Left lung (tissue), 10 donors: Measurements from ENCODE around the gene FGGY. TPM values are rescaled to one million over a fixed set of nuclear protein-coding genes. Genes with fewer than 3 reads are reported as not detected.

Experiments
- ATAC-seq: fragments of 200-7000 bp; cut with Tn5 transposase; one replicate; pipeline ENCODE4 v1.9.1; 2020; ENCODE audit warnings: moderate library complexity
- DNase-seq, 4 donors: peaks; one replicate each; pipeline ENCODE4 v3.0.0-alpha.2; 2013 to 2020
- H3K27ac ChIP-seq, 2 donors: fragments of 200-600 bp; sonication (generic) in 1 of 2; one replicate each; pipeline versions ENCODE4 v1.5.0 to v1.8.0; 2020 to 2021
- H3K27me3 ChIP-seq, 2 donors: fragments of 200-600 bp; sonication (generic) in 1 of 2; one replicate each; pipeline versions ENCODE4 v1.5.0 to v1.8.0; 2020 to 2021
- H3K36me3 ChIP-seq, 2 donors: fragments of 200-600 bp; sonication (generic) in 1 of 2; one replicate each; pipeline versions ENCODE4 v1.5.0 to v1.8.0; 2020 to 2021
- H3K4me1 ChIP-seq, 2 donors: fragments of 200-600 bp; one replicate each; pipeline ENCODE4 v1.8.0; 2021
- H3K4me3 ChIP-seq, 2 donors: fragments of 200-600 bp; sonication (generic) in 1 of 2; one replicate each; pipeline versions ENCODE4 v1.5.0 to v1.8.0; 2020 to 2021; ENCODE audit warnings: mild to moderate bottlenecking in 1 of 2
- H3K9me3 ChIP-seq, 2 donors: fragments of 200-600 bp; sonication (generic) in 1 of 2; one replicate each; pipeline versions ENCODE4 v1.5.0 to v1.8.0; 2020 to 2021
- intact Hi-C, 2 donors: fragments of 100-400 bp; cut with DNase I; formaldehyde crosslinking; loops; one replicate each; pipeline versions ENCODE4 v1.11.2 to v1.14.2; 2022
- polyA plus RNA-seq, 6 donors: library from polyadenylated mRNA; unstranded; fragments of 120-200 nt; gene quantifications; one replicate each; pipeline ENCODE4 v1.2.1, GENCODE V29; 2013; ENCODE audit not compliant: insufficient read length in 6 of 6
- total RNA-seq, 2 donors: library from RNA; stranded (reverse); fragmentation: NEBNext Ultra II Directional; extraction: Animal tissue kit (Norgen Biotek cat#: 25700); gene quantifications; one replicate each; pipeline ENCODE4 v1.2.1, GENCODE V29; 2021
- TF ChIP-seq, protein P1 (sequence below), 2 donors: fragments of 200-600 bp; sonication (generic) in 1 of 2; IDR thresholded peaks; one replicate each; pipeline versions ENCODE4 v1.5.0 to v1.8.0; 2021; ENCODE audit warnings: antibody characterized with exemption in 2 of 2
- donor health status: DM: no; HTN: yes; CAD: no.
- donor health status: DM: no; HTN: no; CAD: no.

FGGY gene
- total and polyA plus RNA-seq, 8 donors: 13.5 to 22.7 (median 18.4) TPM

DNA sequence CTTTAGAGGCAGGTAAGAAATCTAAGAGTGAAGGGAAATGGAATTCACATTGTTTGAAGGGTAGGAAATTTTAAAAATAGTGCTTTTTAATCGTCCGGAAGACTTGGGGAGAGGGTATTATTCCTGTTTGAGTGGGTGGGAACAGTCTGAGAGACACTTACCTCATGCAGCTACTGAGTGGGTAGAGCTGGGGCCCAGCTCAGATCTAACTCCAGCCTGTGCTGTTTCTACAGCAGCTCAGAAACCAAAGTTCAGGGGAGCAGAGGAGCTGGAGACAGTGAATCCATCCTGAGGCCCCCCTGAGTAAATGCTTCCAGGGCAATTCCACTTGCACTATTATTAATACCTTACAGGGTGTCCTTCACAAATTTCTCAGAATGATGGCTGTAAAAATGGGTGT is 63.8 kb downstream of the FGGY start:
- no peaks in the 10 kb centered on the region for H3K4me1 ChIP-seq
- no peak overlapping the region for H3K4me3 ChIP-seq
- no peak overlapping the region for H3K27ac ChIP-seq
- intact Hi-C loops: no loop called here
- ATAC-seq (no peak), DNase-seq (no peak)
- no peaks in the 10 kb centered on the region for H3K27me3 ChIP-seq
- TF ChIP-seq, protein P1, sequence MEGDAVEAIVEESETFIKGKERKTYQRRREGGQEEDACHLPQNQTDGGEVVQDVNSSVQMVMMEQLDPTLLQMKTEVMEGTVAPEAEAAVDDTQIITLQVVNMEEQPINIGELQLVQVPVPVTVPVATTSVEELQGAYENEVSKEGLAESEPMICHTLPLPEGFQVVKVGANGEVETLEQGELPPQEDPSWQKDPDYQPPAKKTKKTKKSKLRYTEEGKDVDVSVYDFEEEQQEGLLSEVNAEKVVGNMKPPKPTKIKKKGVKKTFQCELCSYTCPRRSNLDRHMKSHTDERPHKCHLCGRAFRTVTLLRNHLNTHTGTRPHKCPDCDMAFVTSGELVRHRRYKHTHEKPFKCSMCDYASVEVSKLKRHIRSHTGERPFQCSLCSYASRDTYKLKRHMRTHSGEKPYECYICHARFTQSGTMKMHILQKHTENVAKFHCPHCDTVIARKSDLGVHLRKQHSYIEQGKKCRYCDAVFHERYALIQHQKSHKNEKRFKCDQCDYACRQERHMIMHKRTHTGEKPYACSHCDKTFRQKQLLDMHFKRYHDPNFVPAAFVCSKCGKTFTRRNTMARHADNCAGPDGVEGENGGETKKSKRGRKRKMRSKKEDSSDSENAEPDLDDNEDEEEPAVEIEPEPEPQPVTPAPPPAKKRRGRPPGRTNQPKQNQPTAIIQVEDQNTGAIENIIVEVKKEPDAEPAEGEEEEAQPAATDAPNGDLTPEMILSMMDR (IDR thresholded peaks at IDR 0.05): no peak
- no peaks in the 10 kb centered on the region for H3K36me3 ChIP-seq
- no peaks in the 10 kb centered on the region for H3K9me3 ChIP-seq

DNA sequence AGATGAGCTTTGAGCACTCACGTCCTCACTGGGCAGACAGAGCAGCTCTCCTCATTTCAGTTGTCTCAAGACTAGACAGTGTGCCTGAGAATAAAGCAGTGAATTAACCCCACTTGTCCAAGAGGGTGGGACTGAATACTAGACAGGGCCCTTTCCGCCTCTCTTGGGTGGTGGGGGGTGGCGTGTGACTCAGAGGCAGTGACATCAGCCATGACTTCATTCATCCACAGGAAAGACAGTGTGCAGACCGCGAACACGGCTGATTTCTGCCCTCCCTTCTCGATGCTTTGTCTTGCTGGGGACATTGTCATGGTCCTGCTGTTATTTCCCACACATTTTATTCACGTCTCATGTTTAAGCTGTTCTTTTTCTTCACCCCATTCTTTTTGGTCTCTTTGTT is 64.9 kb downstream of the FGGY start:
- DNase-seq (no peak), ATAC-seq (no peak)
- intact Hi-C loops: no loop called here
- no peaks in the 10 kb centered on the region for H3K36me3 ChIP-seq
- H3K9me3 ChIP-seq: no peaks in the 10 kb centered on the region
- no peaks in the 10 kb centered on the region for H3K4me1 ChIP-seq
- no peak overlapping the region for H3K27ac ChIP-seq
- H3K4me3 ChIP-seq: no peak overlapping the region
- TF ChIP-seq, protein P1 (IDR thresholded peaks at IDR 0.05): no peak
- H3K27me3 ChIP-seq: no peaks in the 10 kb centered on the region

DNA sequence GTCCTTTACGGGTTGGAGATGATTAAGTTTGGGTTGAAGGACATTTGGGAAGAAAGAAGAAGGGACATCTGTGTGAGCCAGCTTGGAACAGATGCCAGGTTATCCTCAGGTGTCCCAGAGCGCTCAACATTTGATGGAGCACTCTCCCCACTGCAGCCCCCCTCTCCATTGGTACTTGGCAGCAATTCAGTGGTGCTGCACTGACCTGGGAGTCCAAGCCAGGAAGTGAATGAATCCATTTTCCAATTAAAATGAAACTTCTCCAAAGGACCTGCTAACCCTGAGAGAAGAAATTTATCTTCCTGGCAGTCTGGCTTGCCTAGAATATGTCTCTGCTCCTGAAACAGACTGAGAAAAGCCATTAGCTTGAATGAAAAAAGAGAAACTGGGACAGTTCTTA is 67.1 kb downstream of the FGGY start:
- H3K4me3 ChIP-seq: no peak overlapping the region
- TF ChIP-seq, protein P1 (IDR thresholded peaks at IDR 0.05): no peak
- DNase-seq (no peak), ATAC-seq (no peak)
- H3K36me3 ChIP-seq: no peaks in the 10 kb centered on the region
- intact Hi-C loops: no loop called here
- peaks cover 12 to 14% of the 10 kb centered on the region in 2 donors for H3K4me1 ChIP-seq
- no peaks in the 10 kb centered on the region for H3K9me3 ChIP-seq
- H3K27ac ChIP-seq: no peak overlapping the region
- no peaks in the 10 kb centered on the region for H3K27me3 ChIP-seq

DNA sequence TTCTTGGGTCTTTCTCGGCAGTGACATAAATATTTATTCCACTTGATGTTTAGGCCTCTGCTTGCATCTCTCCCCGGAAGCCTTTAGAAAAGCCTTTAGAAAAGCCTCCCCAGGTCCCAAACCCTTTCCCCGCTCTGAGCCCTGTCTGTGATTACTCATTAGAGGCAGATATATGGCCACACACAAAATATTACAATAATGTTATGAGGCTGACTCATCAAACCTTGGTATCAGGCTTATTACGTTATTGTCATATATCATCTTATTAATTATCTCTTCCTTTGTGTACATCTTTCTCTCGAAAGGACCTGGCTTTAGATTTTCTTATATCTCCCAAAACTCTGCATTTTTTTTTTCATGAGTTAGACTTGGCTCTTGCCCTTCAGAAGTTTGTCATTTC is 69.5 kb downstream of the FGGY start:
- ATAC-seq: no peak
- DNase-seq: no peak
- H3K9me3 ChIP-seq: no peaks in the 10 kb centered on the region
- H3K27me3 ChIP-seq: no peaks in the 10 kb centered on the region
- peaks cover 12 to 14% of the 10 kb centered on the region in 2 donors for H3K4me1 ChIP-seq
- no peak overlapping the region for H3K27ac ChIP-seq
- intact Hi-C loops: no loop called here
- no peak overlapping the region for H3K4me3 ChIP-seq
- no peaks in the 10 kb centered on the region for H3K36me3 ChIP-seq
- TF ChIP-seq, protein P1 (IDR thresholded peaks at IDR 0.05): no peak

DNA sequence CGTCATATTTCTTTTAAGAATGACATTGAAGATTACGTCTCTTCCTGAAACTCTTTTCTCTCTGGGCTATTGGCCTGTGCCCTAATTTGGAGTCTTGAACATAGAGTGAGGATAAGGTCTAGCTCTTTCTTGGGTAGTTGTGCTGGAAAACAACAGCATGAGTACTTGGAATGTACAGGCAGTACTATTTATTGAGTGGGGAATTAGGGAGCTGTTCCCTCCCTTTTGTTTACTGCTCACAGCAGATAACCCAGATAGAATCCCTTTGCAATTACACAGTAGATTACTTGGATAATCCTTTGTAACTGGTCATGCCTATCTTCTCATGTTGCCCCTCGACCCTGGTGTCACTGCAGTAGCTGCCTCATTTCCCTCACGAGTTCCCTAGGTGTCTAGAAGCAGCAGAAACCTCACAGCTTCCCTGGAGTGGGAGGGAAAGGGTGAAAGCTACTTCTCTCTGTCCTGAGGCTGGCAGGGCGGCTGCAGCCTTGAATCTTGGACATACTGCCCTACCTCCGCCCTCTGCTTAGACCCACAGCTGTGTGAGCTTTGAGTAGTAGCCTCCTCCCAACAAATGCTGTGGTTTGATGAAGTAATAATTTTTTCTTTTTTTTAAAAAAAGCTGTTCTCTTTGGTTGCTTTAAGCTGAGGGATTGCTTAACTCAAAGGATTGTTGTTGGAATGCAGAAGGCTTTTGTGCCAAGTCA is 70.6 kb downstream of the FGGY start:
- intact Hi-C loops: no loop called here
- Histone ChIP-seq H3K27me3 (no peaks in the 10 kb centered on the region), H3K36me3 (no peaks in the 10 kb centered on the region), H3K4me1 (peaks cover 12 to 14% of the 10 kb centered on the region in 2 donors), H3K4me3 (no peak overlapping the region), H3K9me3 (no peaks in the 10 kb centered on the region), H3K27ac (peak overlapping the region; percentile 39 to 75)
- DNase-seq: peak in 3 of 4 donors; percentile 56 to 86 (median 74)
- TF ChIP-seq, protein P1 (IDR thresholded peaks at IDR 0.05): no peak
- peak; percentile 91 for ATAC-seq
